Inflammatory macrophage treated with lipopolysaccharide for 4 hours (primary cell): ENCODE measurements around the gene SLC17A4.

Experiments used
- DNase-seq: peaks from one replicate; pipeline ENCODE4 v3.0.0-alpha.2; 2020

Gene SLC17A4

DNA sequence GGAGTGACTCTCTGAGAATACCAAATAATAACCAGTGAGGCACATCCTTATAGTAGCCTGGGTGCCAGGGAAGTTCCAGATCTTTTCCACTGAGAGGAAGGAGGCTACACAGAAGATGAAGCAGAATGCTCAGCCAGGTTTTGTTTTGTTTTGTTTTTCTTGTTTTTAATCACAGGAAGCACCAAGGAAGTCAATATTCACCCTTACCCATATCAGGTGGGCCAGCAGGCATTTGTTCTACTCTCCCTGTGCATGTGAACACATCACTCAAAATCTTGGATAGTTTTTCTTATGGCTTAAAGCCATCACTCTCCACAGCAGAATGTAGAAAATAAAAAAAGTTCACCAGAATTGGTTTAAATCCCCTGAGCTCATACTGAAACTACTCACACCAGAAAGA, 66.8 kb downstream of the SLC17A4 start:
- no peak for DNase-seq

DNA sequence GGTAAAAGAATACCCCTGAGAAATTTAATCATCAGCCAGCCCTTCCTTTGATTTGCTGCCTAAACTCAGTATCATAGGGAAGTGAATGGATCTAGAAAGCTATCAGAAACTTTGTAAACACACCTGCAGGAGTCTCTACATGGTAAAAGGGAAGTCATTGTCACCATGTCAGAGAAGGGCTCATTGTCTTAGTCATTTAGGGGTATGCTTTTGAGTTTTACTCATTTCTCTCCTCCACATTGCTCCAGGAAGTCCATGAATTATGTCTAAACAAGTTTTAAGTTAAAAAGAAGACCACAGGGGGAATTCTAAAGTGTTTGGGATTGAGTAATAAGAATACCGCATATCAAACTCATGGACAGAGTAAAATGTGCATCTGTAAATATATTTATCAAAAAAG, 74.8 kb downstream of the SLC17A4 start:
- DNase-seq = no peak

DNA sequence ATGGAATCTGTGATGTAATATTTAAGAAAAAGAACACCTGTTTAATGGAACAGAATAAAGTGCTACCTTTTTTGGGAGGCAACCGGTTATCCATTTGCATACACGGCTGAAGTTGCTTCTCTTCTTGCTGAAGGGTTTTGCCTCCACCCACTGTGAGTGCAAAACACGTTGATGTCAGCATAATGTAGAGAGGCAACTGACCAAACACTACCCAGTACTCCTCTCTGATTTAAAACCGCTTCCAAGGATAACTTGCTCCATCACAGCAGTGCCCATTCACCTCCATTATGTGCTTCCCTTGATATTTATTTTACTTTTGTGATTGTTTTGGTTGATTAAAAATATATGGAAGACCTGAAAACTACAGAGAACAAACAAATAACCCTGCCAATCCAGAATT, 75.9 kb downstream of the SLC17A4 start:
- DNase-seq = no peak
